GM18861 (cell line): ENCODE data around the gene KCNJ4.
"Not testable (repeated sequence)": the region's sequence is repeated elsewhere in the genome, so short reads cannot be mapped to it uniquely, and the experiment has no call there.

ENCODE experiments used
- ATAC-seq: cut with Tn5 transposase; IDR thresholded peaks from one replicate; pipeline ENCODE4 v1.9.1; 2021; ENCODE audit not compliant: unreplicated experiment

Gene KCNJ4

GRCh38 chr22:38388506-38389427 lies 66.2 kb downstream of the KCNJ4 start:
- not testable (repeated sequence) for ATAC-seq

GRCh38 chr22:38386918-38387317 lies 68.1 kb downstream of the KCNJ4 start:
- not testable (repeated sequence) for ATAC-seq

GRCh38 chr22:38383417-38383816 lies 71.6 kb downstream of the KCNJ4 start:
- ATAC-seq: no peak

- not testable (repeated sequence) for ATAC-seq
These were observed 73.6 kb downstream of the KCNJ4 start for GRCh38 chr22:38381371-38381770.
